Measurements from ENCODE around the gene DBF4B. TPM values are rescaled to one million over a fixed set of nuclear protein-coding genes. Genes with fewer than 3 reads are reported as not detected.
"Not testable (repeated sequence)": the region's sequence is repeated elsewhere in the genome, so short reads cannot be mapped to it uniquely, and the experiment has no call there.

Gene DBF4B
- 8.2 TPM for polyA plus RNA-seq (ENCODE audit: insufficient read length)

DNA sequence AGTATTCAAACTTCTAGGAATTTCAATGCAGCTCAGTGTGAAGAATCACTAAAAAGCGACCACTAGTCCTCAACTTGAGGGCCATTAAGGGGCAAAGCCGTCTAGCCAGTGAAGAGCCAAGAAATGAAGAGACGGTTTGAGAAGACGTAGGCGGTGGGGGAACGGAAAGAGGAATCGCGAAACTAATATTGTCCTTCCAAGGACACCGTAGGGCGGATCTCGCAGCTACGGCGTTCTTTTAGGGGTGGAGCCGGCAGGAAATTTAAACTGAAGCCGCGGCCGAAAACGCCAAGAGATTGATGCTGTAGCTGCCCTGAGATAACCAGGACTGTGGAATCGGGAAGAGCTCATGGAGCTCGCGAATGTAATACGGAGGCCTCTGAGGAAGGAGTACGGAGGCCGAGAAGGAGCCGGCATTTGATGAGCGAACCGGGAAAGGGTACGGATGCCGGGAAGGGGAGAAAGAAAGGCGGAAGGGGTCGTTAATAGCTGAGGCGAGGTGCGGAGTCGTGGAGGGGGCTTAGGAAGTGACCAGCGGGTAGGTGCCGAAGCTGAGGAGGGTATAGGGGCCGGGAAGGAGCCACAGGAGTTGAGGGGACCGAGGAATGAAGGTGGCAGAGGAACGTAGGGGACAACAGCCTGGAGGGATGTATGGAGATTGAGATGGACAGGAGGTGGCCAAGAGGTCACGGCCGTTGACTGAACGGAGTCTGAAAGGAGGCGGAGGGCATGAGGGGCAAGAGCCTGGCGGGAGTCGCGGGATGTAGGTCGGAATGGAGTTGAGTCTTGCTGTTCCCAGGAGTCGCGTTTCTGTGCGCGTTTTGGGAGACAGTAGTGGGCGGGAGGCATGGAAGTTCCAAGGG is at the start of gene DBF4B:
TSS of gene DBF4B (plus strand) at position 265 of the 863 bp plus-strand sequence. CDS start at position 421, 156 bp downstream.
- peak; percentile 95 for DNase-seq (ENCODE audit: low read depth)

GRCh38 chr17:44661835-44662234 is 46.6 kb upstream of the DBF4B start:
- no peak for DNase-seq (ENCODE audit: low read depth)

GRCh38 chr17:44663095-44663494 is 45.4 kb upstream of the DBF4B start:
- DNase-seq (ENCODE audit: low read depth): no peak

DNA sequence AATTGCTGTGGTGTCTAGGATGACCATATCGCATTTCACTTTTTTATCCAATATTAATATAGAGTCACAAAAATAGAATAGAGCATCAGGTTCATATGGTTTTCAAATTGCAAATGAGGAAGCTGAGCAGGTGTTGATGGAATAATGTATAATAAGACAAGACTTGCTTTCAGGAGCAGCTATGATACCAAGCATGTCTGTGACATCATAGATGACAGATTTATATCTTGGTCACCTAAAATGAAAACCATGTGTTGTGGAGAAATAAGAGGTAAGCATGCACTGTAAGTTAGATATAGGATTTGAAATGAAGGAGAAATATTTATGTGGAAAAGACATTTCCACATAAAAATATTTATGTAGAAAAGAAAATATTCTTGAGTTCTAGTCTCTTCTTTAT is 43.6 kb upstream of the DBF4B start:
- no peak for DNase-seq (ENCODE audit: low read depth)

- DNase-seq (ENCODE audit: low read depth): no peak
Measured at GRCh38 chr17:44666006-44666405, 42.5 kb upstream of the DBF4B start.

DNA sequence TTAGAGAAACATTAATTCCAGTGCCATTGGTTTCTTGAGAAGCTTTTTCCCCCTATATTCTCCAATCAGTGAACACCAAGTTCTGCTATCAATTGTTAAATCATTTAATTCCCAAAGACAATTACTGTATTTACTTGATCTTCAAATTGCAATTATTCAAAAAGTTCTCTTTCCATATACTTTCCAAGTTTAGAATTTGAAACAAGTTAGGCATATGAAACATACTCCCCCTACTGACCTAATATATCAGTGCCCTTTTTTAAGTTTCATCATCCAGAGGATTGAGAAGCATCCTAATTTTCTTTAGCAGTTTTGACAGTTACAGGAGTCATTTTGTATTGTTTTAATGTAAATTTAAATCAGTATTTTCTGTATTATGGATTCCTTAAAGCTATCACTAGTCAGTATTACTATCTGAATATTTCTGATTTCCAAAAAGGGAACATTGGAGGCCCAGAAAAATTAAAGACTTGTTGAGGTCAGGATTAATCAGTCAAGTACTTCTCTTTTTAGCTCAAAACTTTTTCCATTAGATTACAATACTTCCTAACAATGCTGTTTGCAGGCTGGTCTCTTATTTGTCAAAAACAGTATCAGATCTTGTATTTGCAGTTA is 35.9 kb upstream of the DBF4B start:
- DNase-seq (ENCODE audit: low read depth): no peak

DNA sequence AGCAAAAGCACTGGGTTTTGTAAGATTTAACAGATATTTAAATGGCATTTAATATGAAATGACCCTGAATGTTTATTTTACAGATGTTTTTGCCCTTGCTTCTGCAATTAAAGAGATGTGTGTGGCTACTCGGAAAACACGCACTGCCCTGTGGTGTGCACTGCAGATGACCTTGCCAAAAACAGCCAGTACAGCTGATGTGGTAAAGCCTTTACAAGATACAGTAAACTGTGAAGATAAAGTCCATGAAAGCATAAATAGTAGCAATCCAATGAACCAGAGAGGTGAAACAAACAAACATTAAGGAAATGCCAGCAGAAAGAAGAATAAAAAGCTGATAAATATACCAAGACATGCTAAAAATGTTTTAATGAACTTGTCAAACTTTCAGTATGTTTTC is 34.6 kb upstream of the DBF4B start:
- DNase-seq (ENCODE audit: low read depth): no peak

GRCh38 chr17:44677136-44677535 is 31.3 kb upstream of the DBF4B start:
- no peak for DNase-seq (ENCODE audit: low read depth)

DNA sequence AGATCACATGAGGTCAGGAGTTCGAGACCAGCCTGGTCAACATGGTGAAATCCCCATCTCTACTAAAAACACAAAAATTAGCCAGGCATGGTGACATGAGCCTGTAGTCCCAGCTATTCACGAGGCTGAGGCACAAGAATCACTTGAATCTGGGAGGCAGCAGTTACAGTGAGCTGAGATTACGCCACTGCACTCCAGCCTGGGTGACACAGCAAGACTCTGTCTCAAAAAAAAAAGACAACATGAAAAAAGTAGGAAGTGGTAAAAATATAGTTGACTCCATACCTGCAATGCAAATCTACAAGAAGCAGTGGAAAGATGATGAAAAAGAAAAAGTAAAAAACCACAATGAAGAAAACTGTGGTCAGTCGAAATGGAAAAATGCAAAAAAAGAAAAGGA is 25.2 kb upstream of the DBF4B start:
- DNase-seq (ENCODE audit: low read depth): not testable (repeated sequence)

GRCh38 chr17:44687756-44688155 is 20.7 kb upstream of the DBF4B start:
- no peak for DNase-seq (ENCODE audit: low read depth)

- DNase-seq (ENCODE audit: low read depth): no peak
Measured at GRCh38 chr17:44688200-44688599, 20.3 kb upstream of the DBF4B start.

DNA sequence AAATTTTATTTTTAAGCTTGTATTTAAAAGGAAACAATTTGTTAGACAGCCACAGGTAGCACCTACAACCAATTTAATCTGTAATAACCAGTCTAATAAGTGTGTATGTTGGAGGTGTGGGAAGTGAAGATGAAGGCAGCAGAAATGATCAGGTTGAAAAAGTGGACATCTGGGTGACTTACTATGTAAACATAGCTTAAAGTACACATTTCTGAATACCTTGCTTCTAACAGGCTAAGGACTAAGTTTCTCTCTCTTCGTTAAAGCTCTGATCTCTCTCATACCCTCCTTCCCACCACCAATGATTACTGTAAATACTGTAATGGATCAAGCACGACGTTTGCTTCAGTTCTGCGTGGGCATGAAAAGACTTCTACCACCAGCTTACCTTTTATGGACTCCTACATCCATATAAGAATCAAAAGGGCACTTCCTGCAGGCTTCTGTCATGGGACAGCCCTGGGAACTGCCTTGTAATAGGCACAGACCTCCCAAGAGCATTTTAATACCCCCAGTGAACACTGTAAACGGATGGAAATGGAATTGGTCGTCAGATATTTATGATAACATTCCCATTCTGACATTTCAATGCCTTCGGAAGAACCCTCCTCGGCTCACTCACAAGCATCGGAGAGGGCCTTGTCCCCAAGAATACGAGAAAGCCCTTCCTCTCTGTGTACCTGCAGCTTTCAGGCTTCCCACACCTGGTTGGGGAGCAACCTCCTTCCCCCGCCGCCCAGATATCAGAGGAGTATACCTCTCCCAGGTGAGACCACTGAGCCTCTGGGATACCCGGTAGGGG is 19.6 kb upstream of the DBF4B start:
- DNase-seq (ENCODE audit: low read depth): no peak

DNA sequence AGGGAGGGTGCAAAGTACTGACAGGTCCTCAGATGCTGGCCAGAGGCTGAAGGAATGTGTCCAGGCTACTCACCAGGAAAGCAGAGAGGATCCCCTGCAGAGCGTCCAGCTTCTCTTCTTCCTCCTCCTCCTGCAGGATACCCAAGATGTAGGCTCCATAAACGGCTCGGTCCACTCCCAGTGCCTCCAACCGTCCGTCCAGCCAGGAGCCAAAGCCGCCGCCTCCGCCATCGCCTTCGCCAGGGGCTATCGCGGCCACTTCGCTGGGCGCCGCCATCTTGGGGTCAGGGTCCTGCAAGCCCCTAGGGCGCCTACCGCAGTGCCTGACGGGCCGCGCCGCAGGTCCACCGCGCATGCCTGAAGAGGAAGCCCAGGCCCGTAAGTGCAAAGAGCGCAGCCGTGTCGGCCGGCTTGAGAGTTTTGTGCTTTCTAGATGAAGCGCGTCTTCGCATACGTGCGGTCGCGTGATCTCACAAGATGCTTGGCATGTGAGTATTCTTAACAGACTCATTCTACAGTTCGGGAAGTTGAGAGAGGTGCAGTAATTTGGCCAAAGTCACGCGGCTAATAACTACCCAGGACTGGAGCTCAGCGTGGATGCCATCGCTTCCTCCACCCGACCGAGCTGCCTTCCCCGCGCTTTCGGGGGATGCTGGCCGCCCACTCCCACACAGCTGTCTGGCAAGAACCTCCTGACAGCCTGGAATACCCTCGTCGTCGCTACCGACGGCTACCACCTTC is 18.8 kb upstream of the DBF4B start, which contains the start of gene CCDC43:
TSS of gene CCDC43 (minus strand) at position 300 of the 741 bp plus-strand sequence. CDS start at position 277, 23 bp downstream.
- DNase-seq (ENCODE audit: low read depth): peak; percentile 38

- DNase-seq (ENCODE audit: low read depth): not testable (repeated sequence)
Measured at GRCh38 chr17:44690746-44691306, 17.6 kb upstream of the DBF4B start.

DNA sequence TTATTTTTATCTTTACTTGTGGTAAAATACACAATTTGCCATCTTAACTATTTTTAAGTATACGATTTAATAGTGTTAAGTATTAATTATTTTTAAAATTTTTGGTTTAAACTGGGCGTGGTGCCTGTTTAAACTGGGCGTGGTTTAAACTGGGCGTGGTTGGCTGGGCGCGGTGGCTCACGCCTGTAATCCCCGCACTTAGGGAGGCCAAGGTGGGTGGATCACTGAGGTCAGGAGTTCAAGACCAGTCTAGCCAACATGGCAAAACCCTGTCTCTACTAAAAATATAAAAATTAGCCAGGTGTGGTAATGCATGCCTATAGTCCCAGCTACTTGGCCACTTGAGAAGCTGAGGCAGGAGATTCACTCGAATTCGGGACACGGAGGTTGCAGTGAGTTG is 14.9 kb upstream of the DBF4B start:
- no peak for DNase-seq (ENCODE audit: low read depth)

DNA sequence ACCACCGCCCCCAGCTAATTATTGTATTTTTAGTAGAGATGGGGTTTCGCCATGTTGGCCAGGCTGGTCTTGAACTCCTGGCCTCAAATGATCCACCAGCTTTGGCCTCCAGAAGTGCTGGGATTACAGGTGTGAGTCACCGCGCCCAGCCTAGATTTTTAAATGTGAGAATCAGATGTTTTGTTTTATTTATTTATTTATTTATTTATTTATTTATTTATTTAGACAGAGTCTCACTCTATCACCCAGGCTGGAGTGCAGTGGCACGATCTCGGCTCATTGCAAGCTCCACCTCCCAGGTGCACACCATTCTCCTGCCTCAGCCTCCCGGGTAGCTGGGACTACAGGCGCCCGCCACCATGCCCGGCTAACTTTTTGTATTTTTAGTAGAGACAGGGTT is 8.2 kb upstream of the DBF4B start:
- not testable (repeated sequence) for DNase-seq (ENCODE audit: low read depth)

GRCh38 chr17:44707755-44708400 is 587 bp upstream of the DBF4B start:
- DNase-seq (ENCODE audit: low read depth): no peak

GRCh38 chr17:44719444-44719843 is 11.0 kb downstream of the DBF4B start:
- no peak for DNase-seq (ENCODE audit: low read depth)

DNA sequence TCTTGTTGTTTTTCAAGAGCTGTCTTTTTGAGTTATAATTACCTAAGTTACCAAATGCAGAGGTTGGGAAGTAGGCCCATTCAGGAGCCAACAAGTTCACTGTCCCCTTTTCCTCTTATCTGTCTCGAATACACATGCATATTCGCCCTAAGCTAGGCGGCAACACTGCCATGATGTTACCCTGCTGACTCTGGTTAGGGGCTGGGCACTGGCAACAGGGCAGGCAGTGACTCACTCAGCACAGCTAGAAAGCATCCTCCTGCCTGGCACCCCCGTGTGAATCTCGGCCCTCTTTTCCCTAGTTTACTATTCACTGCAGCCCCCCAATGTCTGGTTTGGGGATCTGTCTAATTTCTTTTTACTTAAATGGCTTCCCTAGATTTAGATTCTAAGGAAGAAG is 13.8 kb downstream of the DBF4B start:
- DNase-seq (ENCODE audit: low read depth): no peak

- DNase-seq (ENCODE audit: low read depth): not testable (repeated sequence)
Measured at GRCh38 chr17:44726121-44726520, 17.7 kb downstream of the DBF4B start.

DNA sequence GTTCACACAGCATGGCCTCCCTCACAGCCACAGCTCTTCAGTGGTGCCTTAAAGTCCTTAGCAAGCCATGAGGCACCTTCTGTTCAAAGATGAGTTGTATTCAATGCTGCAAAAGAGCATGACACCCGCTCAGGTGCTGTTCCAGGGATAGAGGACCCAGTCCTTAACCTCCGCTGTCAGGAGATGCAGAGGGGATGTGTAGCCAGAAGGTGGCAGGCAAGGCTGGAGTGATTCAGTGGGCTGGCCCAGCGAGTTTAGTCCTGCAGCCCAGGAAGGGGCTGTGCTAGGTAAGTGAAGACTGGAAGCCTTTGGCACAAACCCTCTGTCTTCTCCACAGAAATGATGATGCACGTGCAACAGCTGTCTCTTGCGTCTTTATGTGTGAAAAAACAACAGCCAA is 25.3 kb downstream of the DBF4B start:
- DNase-seq (ENCODE audit: low read depth): no peak

Data from forelimb muscle (tissue), 1 donor.